Measurements from ENCODE around the gene GTF3C6.

GTF3C6 gene, protein sequence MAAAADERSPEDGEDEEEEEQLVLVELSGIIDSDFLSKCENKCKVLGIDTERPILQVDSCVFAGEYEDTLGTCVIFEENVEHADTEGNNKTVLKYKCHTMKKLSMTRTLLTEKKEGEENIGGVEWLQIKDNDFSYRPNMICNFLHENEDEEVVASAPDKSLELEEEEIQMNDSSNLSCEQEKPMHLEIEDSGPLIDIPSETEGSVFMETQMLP

DNA sequence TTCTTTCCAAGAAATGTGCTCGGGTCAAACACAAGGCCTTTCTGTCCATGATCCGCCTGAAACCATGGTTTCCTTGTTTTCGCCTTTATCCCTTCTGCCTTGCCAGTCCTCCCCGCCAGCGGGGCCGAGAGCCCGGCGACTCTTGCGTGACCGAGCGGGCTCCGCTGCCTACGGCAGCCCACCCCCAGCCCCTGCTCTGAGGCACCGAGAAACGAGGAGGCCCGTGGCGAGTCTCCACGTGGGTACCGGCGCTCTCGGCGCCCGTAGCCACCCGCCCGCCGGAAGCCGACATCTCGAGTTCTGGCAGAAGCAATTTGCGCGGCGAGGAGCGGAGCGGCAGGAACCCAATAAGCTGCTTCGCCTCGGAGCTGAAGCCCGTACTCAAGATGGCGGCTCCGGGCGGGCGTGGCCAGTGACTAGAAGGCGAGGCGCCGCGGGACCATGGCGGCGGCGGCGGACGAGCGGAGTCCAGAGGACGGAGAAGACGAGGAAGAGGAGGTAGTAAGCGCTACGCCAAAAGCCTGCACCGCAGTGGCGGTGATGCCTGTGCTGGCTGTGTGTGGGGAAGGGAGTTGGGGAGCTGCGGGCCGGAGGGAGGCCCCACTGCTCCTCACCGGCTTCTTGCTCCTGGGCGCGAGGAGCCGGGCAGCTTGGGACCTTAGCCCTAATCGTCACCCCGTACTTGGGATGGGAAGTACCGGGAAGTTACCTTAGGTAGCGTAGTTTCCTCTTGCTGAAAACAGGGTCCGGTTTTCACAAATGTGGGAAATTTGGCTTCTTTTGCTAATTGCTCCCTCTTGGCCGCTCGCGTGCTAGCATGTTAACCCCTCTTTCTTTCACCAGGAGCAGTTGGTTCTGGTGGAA, at the start of gene GTF3C6:
GTF3C6 (plus strand) TSS at position 378 of the 864 bp plus-strand sequence; CDS start at position 442, 64 bp downstream.
- no peaks in the 10 kb centered on the region for H3K9me3 Mint-ChIP-seq
- H3K4me1 Mint-ChIP-seq: peaks cover 23% of the 10 kb centered on the region
- peak; percentile 99 for ATAC-seq
- peak within 1 kb of the TSS; percentile 99 for H3K27ac Mint-ChIP-seq
- peaks cover 45% of the 10 kb centered on the region for H3K36me3 Mint-ChIP-seq
- H3K4me3 Mint-ChIP-seq: peak within 1 kb of the TSS; percentile 89
- DNase-seq (ENCODE audit: low spot score in 2 of 2): peak; percentile 78 to 95

GRCh38 chr6:110930781-110931180, 27.7 kb upstream of the GTF3C6 start:
- no peak overlapping the region for H3K4me3 Mint-ChIP-seq
- DNase-seq (ENCODE audit: low spot score in 2 of 2) (no peak), ATAC-seq (no peak)
- H3K27ac Mint-ChIP-seq: no peak overlapping the region
- no peaks in the 10 kb centered on the region for H3K4me1 Mint-ChIP-seq
- no peaks in the 10 kb centered on the region for H3K9me3 Mint-ChIP-seq
- H3K36me3 Mint-ChIP-seq: no peaks in the 10 kb centered on the region

- no peak overlapping the region for H3K4me3 Mint-ChIP-seq
- H3K36me3 Mint-ChIP-seq: no peaks in the 10 kb centered on the region
- no peaks in the 10 kb centered on the region for H3K9me3 Mint-ChIP-seq
- H3K27ac Mint-ChIP-seq: no peak overlapping the region
- DNase-seq (ENCODE audit: low spot score in 2 of 2) (no peak), ATAC-seq (no peak)
- no peaks in the 10 kb centered on the region for H3K4me1 Mint-ChIP-seq
Observed at GRCh38 chr6:110933912-110934311, 24.6 kb upstream of the GTF3C6 start.

- Mint-ChIP-seq H3K36me3 (no peaks in the 10 kb centered on the region), H3K4me3 (no peak overlapping the region), H3K9me3 (no peaks in the 10 kb centered on the region), H3K27ac (no peak overlapping the region), H3K4me1 (peaks cover 5% of the 10 kb centered on the region)
- DNase-seq (ENCODE audit: low spot score in 2 of 2): no peak
- ATAC-seq: no peak
Observed at GRCh38 chr6:110934381-110934898, 24.1 kb upstream of the GTF3C6 start.

DNA sequence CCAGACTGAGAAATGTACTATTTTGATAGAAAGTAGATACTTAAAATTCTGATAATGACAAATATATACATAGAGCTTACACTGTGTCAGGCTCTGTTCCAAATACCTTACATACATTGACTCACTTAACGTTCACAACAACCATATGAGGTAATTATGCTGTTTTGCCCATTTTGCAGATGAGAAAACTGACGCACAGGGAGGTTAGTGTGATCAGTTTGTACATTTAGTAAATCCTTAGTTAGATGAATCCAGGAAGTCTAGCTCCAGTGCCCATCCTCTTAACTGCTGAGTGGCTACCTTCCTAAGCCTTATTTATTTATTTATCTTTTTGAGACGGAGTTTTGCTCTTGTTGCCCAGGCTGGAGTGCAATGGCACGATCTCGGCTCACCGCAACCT, 23.3 kb upstream of the GTF3C6 start:
- Mint-ChIP-seq H3K4me3 (no peak overlapping the region), H3K27ac (no peak overlapping the region), H3K4me1 (peaks cover 7% of the 10 kb centered on the region), H3K36me3 (no peaks in the 10 kb centered on the region), H3K9me3 (no peaks in the 10 kb centered on the region)
- DNase-seq (ENCODE audit: low spot score in 2 of 2) (no peak), ATAC-seq (no peak)

- no peaks in the 10 kb centered on the region for H3K9me3 Mint-ChIP-seq
- no peak overlapping the region for H3K27ac Mint-ChIP-seq
- H3K4me1 Mint-ChIP-seq: peaks cover 7% of the 10 kb centered on the region
- DNase-seq (ENCODE audit: low spot score in 2 of 2): no peak
- no peak overlapping the region for H3K4me3 Mint-ChIP-seq
- no peaks in the 10 kb centered on the region for H3K36me3 Mint-ChIP-seq
- no peak for ATAC-seq
Observed at GRCh38 chr6:110938171-110938570, 20.3 kb upstream of the GTF3C6 start.

DNA sequence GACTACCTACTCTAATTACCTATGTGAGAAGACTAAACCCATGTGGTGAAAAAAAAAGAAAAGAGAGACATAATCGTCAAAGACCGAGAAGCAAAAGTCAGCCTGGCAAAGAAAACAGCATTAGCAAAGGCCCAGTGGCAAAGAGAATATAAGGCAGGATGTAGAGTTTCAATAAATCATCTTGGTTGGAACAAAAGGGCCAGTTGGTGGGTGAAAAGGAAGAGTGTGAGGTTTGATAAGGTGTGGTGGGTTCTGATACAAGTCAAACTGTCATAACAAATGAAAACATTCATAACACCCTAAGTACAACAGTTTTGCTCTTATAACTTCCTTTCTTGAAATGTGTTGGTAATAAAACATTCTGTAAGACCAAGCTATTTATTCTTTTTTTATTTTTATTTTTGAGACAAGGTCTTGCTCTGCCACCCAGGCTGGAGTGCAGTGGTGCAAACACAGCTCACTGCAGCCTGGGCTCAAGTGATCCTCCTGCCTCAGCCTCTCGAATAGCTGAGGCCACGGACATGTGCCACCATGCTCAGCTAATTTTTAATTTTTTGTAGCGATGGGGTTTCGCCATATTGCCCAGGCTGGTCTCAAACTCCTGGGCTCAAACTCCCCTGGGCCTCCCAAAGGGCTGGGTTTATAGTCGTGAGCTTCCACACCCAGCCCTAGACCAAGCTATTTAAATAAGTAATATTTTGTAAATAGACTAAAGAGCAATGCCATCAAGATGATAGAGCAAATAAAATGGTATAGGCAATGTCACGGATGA, 18.9 kb upstream of the GTF3C6 start:
- H3K4me1 Mint-ChIP-seq: peaks cover 7% of the 10 kb centered on the region

DNA sequence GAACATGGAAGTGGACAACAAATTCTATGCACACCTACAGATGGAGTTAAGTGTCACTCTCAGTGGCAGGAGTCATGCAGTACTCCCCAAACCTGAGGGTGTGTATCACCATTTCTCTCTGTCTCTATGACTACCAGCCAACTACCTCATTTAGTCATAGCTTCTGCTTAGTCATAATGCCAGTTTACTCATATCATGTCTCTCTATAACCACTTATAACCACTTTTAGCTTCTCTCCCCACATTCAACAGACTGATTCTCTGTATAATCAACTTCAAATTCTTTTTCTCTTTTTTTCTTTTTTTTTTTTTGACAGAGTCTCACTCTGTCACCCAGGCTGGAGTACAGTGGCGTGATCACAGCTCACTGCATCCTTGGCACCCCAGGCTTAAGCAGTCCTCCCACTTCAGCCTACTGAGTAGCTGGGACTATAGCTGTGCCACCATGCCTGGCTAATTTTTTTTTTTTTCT, 13.8 kb upstream of the GTF3C6 start:
- H3K4me3 Mint-ChIP-seq: no peak overlapping the region

More for the DNA sequence above, 18.9 kb upstream of the GTF3C6 start:
- Mint-ChIP-seq H3K36me3 (no peaks in the 10 kb centered on the region), H3K9me3 (no peaks in the 10 kb centered on the region), H3K4me3 (no peak overlapping the region), H3K27ac (no peak overlapping the region)
- DNase-seq (ENCODE audit: low spot score in 2 of 2) (no peak), ATAC-seq (peak; percentile 84)

DNA sequence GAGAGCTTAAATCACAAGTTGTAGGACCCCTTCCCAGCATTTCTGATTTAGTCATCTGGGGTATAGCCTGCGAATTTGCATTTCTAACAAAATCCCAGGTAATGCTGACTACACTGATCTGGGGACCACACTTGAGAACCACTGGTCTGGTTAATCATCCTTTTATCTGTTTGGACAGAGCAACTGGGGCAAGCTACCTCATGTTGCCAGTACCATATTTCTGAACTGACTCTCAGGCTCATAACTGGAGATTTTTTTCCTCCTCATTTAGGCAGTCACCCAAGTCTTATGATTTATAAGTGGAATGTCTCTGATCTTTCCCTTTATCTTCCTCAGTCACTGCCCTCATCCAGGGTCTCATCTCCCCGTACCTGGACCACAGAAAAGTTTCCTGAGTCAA, 12.0 kb upstream of the GTF3C6 start:
- no peak overlapping the region for H3K27ac Mint-ChIP-seq
- DNase-seq (ENCODE audit: low spot score in 2 of 2): no peak

More for the DNA sequence above, 13.8 kb upstream of the GTF3C6 start:
- ATAC-seq (peak; percentile 100), DNase-seq (ENCODE audit: low spot score in 2 of 2) (peak; percentile 6 to 73)
- H3K27ac Mint-ChIP-seq: peak overlapping the region; percentile 9
- no peaks in the 10 kb centered on the region for H3K36me3 Mint-ChIP-seq
- H3K4me1 Mint-ChIP-seq: no peaks in the 10 kb centered on the region
- no peaks in the 10 kb centered on the region for H3K9me3 Mint-ChIP-seq

DNA sequence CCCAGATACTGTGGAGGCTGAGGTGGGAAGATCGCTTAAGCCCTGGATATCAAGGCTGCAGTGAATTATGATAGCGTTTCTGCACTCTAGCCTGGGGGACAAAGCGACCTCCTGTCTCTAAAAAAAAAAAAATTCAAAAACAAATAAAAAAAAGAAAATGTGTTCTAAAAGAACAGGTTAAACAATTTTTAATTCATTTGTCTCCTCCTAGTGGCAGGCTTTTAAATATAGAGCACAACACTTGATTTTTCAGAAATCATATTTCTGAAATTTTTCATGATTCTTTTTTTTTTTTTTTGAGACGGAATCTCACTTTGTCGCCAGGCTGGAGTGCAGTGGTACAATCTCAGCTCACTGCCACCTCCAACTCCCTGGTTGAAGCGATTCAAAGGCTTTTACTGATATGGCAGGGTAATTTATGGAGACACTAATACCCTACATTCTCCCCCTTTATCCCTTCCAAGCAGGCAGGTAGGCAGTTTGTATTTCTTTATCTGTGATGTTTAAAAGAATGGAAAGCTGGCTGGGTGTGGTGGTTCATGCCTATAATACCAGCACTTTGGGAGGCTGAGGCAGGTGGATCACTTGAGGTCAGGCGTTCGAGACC, 8.7 kb upstream of the GTF3C6 start:
- DNase-seq (ENCODE audit: low spot score in 2 of 2) (no peak), ATAC-seq (no peak)
- no peak overlapping the region for H3K4me3 Mint-ChIP-seq
- no peak overlapping the region for H3K27ac Mint-ChIP-seq
- no peaks in the 10 kb centered on the region for H3K36me3 Mint-ChIP-seq
- H3K4me1 Mint-ChIP-seq: no peaks in the 10 kb centered on the region
- H3K9me3 Mint-ChIP-seq: no peaks in the 10 kb centered on the region

More for the DNA sequence above, 12.0 kb upstream of the GTF3C6 start:
- Mint-ChIP-seq H3K9me3 (no peaks in the 10 kb centered on the region), H3K4me1 (no peaks in the 10 kb centered on the region), H3K4me3 (no peak overlapping the region), H3K36me3 (no peaks in the 10 kb centered on the region)
- no peak for ATAC-seq

DNA sequence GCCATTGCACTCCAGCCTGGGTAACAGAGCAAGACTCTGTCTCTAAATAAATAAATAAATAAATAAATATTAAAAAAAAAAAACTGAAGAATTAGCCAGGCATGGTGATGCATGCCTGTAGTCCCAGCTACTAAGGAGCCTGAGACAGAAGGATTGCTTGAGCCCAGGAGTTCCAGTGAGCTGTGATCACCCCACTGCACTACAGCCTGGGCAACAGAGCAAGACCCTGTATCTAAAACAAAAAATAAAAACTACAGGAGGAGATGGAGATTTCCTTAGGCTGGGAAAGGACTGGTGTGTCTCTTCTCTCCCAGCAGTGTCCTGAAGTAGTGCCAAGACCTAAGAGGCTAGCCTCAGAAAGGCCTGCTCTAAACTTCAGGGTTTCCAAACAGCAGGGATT, 8.1 kb upstream of the GTF3C6 start:
- Mint-ChIP-seq H3K27ac (no peak overlapping the region), H3K9me3 (no peaks in the 10 kb centered on the region), H3K4me1 (no peaks in the 10 kb centered on the region), H3K4me3 (no peak overlapping the region), H3K36me3 (no peaks in the 10 kb centered on the region)
- no peak for DNase-seq (ENCODE audit: low spot score in 2 of 2)
- no peak for ATAC-seq

DNA sequence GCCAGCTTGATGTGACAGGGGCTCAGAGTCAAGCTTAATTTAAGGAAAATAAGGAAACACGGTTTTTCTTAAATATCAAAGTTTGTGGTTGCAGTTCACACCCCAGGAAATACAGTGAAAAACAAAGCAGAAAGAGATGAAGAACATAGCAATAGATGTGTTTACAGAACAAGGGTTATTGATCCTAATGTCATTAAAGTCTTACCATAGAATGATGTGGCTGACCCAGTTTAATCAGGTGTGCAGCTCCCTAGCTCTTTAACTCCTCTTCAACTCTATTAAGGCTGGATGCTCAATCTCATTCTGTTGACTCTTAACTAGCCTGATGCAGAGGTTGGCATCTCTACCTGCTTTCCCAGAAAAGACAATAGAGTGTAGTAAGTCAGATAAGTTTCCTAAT, 7.5 kb upstream of the GTF3C6 start:
- H3K9me3 Mint-ChIP-seq: no peaks in the 10 kb centered on the region
- H3K4me3 Mint-ChIP-seq: no peak overlapping the region
- H3K27ac Mint-ChIP-seq: no peak overlapping the region
- no peak for DNase-seq (ENCODE audit: low spot score in 2 of 2)
- no peak for ATAC-seq
- no peaks in the 10 kb centered on the region for H3K4me1 Mint-ChIP-seq
- no peaks in the 10 kb centered on the region for H3K36me3 Mint-ChIP-seq

DNA sequence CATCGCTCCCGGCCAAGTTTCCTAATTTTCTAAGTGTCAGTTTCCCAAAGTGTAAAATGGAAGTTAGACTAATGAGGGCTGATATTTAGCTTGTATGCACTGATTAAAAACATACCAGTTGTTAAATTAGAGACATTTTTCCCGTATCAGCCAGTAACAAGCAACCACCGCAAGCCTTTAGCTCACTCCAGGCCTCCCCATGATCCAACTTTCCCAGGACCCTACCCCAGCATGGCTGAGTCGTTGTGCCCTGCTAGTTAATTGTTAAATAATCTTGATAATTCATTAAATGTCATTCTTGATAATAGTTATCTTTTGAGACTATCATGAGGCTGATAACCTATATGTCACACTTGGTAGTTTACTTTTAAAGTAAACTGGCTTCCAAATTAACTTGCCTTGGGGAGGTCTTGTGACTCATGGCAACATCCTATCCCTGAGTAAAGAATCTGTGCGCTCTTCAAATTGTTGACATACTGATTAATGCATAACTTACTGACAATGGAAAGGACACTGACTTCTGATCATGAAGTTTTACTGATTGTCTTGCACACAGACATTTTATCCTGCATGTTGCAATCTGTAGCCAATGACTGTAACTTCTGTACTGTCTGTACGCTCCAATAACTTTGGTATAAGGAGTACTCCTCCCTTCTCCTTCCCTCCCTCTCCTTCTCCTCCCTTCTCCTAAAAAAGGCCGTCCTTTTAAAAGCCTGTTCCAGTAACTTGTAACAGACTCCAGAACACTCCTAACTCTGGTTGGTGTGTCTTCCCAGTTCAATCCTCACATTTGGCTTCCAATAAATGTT, 6.3 kb upstream of the GTF3C6 start:
- Mint-ChIP-seq H3K4me1 (peaks cover 3% of the 10 kb centered on the region), H3K36me3 (no peaks in the 10 kb centered on the region), H3K9me3 (no peaks in the 10 kb centered on the region), H3K4me3 (no peak overlapping the region), H3K27ac (no peak overlapping the region)
- no peak for ATAC-seq
- DNase-seq (ENCODE audit: low spot score in 2 of 2): no peak

DNA sequence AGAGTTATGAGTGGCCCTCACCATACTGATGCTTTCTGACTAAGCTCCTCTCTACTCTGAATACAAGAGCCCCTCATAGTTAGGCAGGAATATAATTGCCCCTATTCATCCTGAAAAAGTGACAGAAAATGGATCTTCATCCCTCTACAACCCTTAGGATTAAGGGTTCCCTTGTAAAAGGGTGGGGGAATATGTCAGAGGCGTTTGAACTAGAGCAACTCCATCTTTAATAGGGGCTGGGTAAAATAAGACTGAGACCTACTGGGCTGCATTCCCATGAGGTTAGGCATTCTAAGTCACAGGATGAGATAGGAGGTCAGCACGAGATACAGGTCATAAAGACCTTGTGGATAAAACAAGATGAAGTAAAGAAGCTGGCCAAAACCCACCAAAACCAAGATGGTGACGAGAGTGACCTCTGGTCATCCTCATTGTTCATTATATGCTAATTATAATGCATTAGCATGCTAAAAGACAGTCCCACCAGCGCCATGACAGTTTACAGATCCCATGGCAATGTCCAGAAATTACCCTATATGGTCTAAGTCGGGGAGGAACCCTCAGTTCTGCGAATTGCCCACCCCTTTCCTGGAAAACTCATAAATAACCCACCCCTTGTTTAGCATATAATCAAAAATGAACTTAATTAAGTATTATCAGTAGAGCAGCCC, 4.7 kb upstream of the GTF3C6 start:
- H3K4me3 Mint-ChIP-seq: no peak overlapping the region
- H3K36me3 Mint-ChIP-seq: peaks cover 8% of the 10 kb centered on the region
- ATAC-seq: no peak
- DNase-seq (ENCODE audit: low spot score in 2 of 2): no peak
- H3K4me1 Mint-ChIP-seq: peaks cover 11% of the 10 kb centered on the region
- no peaks in the 10 kb centered on the region for H3K9me3 Mint-ChIP-seq
- H3K27ac Mint-ChIP-seq: no peak overlapping the region
